SJCRH30 (cell line): ENCODE measurements around the gene PLA2G10. TPM values are rescaled to one million over a fixed set of nuclear protein-coding genes. Genes with fewer than 3 reads are reported as not detected.
"Not testable (repeated sequence)": the region's sequence is repeated elsewhere in the genome, so short reads cannot be mapped to it uniquely, and the experiment has no call there.

Source experiments
- DNase-seq, 2 experiments: peaks; one replicate each; pipeline ENCODE4 v3.0.0-alpha.2; 2015 to 2020
- H3K27ac ChIP-seq: fragments of 250-450 bp; sonication (Bioruptor Pico); 2 replicates; pipeline ENCODE4 v1.5.1; 2020; ENCODE audit warnings: mild to moderate bottlenecking, moderate library complexity
- H3K27me3 ChIP-seq: fragments of 250-450 bp; sonication (Bioruptor Pico); 2 replicates; pipeline ENCODE4 v1.5.1; 2020; ENCODE audit warnings: mild to moderate bottlenecking, moderate library complexity
- H3K36me3 ChIP-seq: fragments of 250-450 bp; sonication (Bioruptor Pico); 2 replicates; pipeline ENCODE4 v1.5.1; 2020; ENCODE audit warnings: mild to moderate bottlenecking, moderate library complexity
- H3K4me1 ChIP-seq: fragments of 250-450 bp; sonication (Bioruptor Pico); 2 replicates; pipeline ENCODE4 v1.5.1; 2020; ENCODE audit warnings: mild to moderate bottlenecking, moderate library complexity
- H3K4me3 ChIP-seq: fragments of 250-450 bp; sonication (Bioruptor Pico); 2 replicates; pipeline ENCODE4 v1.5.1; 2020; ENCODE audit warnings: mild to moderate bottlenecking, moderate library complexity
- H3K9me3 ChIP-seq: fragments of 250-450 bp; sonication (Bioruptor Pico); replicated peaks from 2 replicates; pipeline ENCODE4 v1.5.1; 2020; ENCODE audit warnings: mild to moderate bottlenecking, moderate library complexity
- total RNA-seq: library from RNA; depleted of rRNA; stranded (reverse); fragments of >200 nt; shearing (Covaris generic); gene quantifications from 2 replicates; pipeline ENCODE4 v1.2.3, GENCODE V29; 2014; rRNA removed

PLA2G10 gene
- total RNA-seq, 1 experiment from 2014 or later, result not detected

- not testable (repeated sequence) for H3K27me3 ChIP-seq, H3K27ac ChIP-seq, H3K36me3 ChIP-seq, H3K4me1 ChIP-seq, H3K9me3 ChIP-seq, H3K4me3 ChIP-seq, DNase-seq
Measured at GRCh38 chr16:14636179-14636950, 57.7 kb downstream of the PLA2G10 start.

- Histone ChIP-seq H3K27me3 (no peaks in the 10 kb centered on the region), H3K9me3 (no peaks in the 10 kb centered on the region), H3K4me1 (0 out of 2 replicates have a peak, but pooled peaks cover 3% of the 10 kb centered on the region), H3K4me3 (no peak overlapping the region), H3K36me3 (peaks cover 9% of the 10 kb centered on the region), H3K27ac (no peak overlapping the region)
- no peak for DNase-seq
Measured at GRCh38 chr16:14635395-14636165, 58.5 kb downstream of the PLA2G10 start.

GRCh38 chr16:14634389-14634725 lies 59.8 kb downstream of the PLA2G10 start:
- no peaks in the 10 kb centered on the region for H3K9me3 ChIP-seq
- H3K36me3 ChIP-seq, result peaks cover 6% of the 10 kb centered on the region
- H3K4me3 ChIP-seq, result peak overlapping the region; percentile 82
- H3K4me1 ChIP-seq, result 0 out of 2 replicates have a peak, but pooled peaks cover 3% of the 10 kb centered on the region
- no peak overlapping the region for H3K27ac ChIP-seq
- H3K27me3 ChIP-seq, result no peaks in the 10 kb centered on the region
- no peak for DNase-seq

DNA sequence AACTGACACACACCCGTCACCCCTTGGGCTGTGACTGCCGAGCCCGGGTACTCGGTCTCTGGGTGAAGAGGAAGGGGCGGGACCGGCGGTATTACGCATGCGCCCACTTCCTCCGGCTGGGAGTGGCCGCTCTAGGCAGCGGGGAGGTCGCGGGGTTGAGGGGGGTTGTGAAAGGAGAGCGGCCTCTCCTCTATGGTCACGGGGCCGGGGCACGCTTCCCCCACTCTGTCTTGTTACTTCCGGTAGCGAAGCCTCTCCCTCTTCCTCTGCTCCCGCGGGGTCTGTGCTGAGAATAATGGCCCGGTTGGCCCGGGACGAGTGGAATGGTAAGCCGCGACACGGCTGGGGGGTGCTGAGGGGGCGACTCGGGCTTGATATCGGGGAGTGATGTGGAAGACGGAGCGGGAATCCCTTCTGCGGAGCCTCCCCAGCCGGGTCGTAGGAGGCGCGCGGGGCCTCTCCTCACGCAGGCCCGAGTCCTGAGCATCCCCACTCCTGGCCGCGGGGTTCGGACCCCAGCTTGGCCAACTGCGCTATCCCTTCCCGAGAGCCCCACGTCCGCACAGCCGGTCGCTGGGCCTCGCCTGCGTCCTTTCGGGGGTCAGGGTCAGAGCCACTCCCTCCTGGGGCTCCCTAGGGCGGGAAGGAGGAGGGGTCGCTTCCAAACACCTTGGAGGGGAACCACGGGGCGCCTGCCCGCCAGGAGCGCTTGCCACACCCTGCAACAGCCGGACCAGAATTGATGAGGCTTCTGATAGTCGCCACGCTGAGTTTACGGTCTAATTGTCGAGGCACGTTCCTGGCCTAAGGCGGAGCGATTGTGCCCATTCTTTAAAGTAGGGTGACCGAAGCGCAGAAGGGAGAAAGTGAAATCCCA lies 61.2 kb downstream of the PLA2G10 start, which contains the start of gene BFAR:
Gene BFAR (plus strand): TSS at position 259 of the 877 bp plus-strand sequence. CDS start 11,396 bp downstream, outside the sequence.
- H3K27me3 ChIP-seq, result no peaks in the 10 kb centered on the region
- H3K36me3 ChIP-seq, result peaks cover 2% of the 10 kb centered on the region
- H3K4me1 ChIP-seq, result peaks cover 7% of the 10 kb centered on the region; the same call in 1 of the 2 replicates
- peak within 1 kb of the TSS; percentile 76 for H3K27ac ChIP-seq
- H3K4me3 ChIP-seq, result peak within 1 kb of the TSS; percentile 82
- DNase-seq, result peak; percentile 98
- H3K9me3 ChIP-seq, result no peaks in the 10 kb centered on the region

GRCh38 chr16:14630620-14631330 lies 63.3 kb downstream of the PLA2G10 start:
- Histone ChIP-seq H3K4me3 (peak overlapping the region; percentile 77), H3K27ac (peak overlapping the region; percentile 83)
- H3K27me3 ChIP-seq, H3K9me3 ChIP-seq, H3K4me1 ChIP-seq, H3K36me3 ChIP-seq: not testable (repeated sequence)
- peak in 1 of 2 experiments; percentile 17 for DNase-seq

GRCh38 chr16:14629919-14630619 lies 64.0 kb downstream of the PLA2G10 start, which contains the start of gene PARN:
Gene PARN (minus strand): TSS chr16:14630260. CDS start chr16:14630125, 135 bp downstream.
- H3K36me3 ChIP-seq, result peaks cover 15% of the 10 kb centered on the region
- peak within 1 kb of the TSS; percentile 77 for H3K4me3 ChIP-seq
- no peaks in the 10 kb centered on the region for H3K27me3 ChIP-seq
- peaks cover 7% of the 10 kb centered on the region; the same call in 1 of the 2 replicates for H3K4me1 ChIP-seq
- H3K9me3 ChIP-seq, result no peaks in the 10 kb centered on the region
- peak; percentile 96 to 97 for DNase-seq
- peak within 1 kb of the TSS; percentile 83 for H3K27ac ChIP-seq

DNA sequence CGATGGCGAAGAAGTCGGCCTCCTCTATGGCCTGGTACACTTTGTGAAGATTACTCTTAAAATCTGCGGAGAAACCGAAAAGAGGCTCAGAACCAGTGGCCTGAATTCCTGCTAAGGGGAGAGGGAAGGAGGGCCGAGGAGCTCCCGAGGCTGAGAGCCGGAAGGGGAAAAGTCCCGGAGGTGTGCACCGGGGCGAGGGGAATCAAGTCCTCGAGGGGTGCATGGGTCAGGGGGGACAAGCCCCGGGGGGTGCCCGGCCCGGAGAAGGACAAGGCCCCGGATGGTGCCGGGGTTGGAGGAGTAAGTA lies 64.5 kb downstream of the PLA2G10 start:
- no peak for DNase-seq
- Histone ChIP-seq H3K27ac (peak overlapping the region; percentile 83), H3K27me3 (no peaks in the 10 kb centered on the region), H3K4me1 (peaks cover 7% of the 10 kb centered on the region; the same call in 1 of the 2 replicates), H3K9me3 (no peaks in the 10 kb centered on the region), H3K4me3 (peak overlapping the region; percentile 77), H3K36me3 (peaks cover 15% of the 10 kb centered on the region)

GRCh38 chr16:14628806-14629611 lies 65.1 kb downstream of the PLA2G10 start:
- Histone ChIP-seq H3K36me3 (peaks cover 18% of the 10 kb centered on the region), H3K4me1 (peaks cover 4% of the 10 kb centered on the region; the same call in 1 of the 2 replicates), H3K4me3 (peak overlapping the region; percentile 77), H3K9me3 (no peaks in the 10 kb centered on the region), H3K27me3 (no peaks in the 10 kb centered on the region), H3K27ac (peak overlapping the region; percentile 83)
- DNase-seq, result no peak

DNA sequence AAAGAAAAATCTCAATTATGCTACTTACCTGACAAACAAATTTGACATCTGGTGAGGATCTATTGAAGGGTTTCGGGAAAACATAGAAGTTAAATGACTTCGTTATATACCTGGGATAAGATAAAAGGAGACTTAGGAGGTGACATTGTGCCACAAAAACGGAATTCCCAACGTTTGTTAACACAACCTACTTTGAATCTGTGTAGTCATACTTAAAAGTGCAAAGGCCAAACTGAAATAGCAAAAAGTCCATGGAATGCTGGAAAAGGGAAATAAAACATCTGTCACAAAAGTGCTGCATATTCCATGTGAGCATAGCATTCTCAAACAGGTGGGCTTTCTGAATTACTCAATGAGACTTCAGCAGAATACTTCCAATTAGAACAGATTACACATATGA lies 67.0 kb downstream of the PLA2G10 start:
- Histone ChIP-seq H3K36me3 (peaks cover 18% of the 10 kb centered on the region), H3K9me3 (no peaks in the 10 kb centered on the region), H3K4me1 (peaks cover 4% of the 10 kb centered on the region; the same call in 1 of the 2 replicates), H3K27ac (no peak overlapping the region), H3K4me3 (no peak overlapping the region), H3K27me3 (no peaks in the 10 kb centered on the region)
- DNase-seq, result no peak

Other genes starting within 250 kb of the PLA2G10 start
- gene PARN, start 64.0 kb downstream of the PLA2G10 start, total RNA-seq, result 31.0 and 31.9 TPM in 2 replicates
- 63.5 and 71.4 TPM in 2 replicates for gene BFAR, start 61.4 kb downstream of the PLA2G10 start, total RNA-seq
- 1.8 and 3.2 TPM in 2 replicates for gene NPIPA3, start 9.1 kb upstream of the PLA2G10 start, total RNA-seq
- 0.71 TPM in 1 of 2 replicates, not detected in the other for gene NPIPA2, start 48.2 kb upstream of the PLA2G10 start, total RNA-seq
- 115 and 132 TPM in 2 replicates for gene NOMO1, start 139.4 kb upstream of the PLA2G10 start, total RNA-seq
- gene NPIPA1, start 243.1 kb upstream of the PLA2G10 start, total RNA-seq, result 29.2 and 36.8 TPM in 2 replicates